Ishikawa (cell line): ENCODE data around the gene SYCP2L.

Experiments
- CREB1 ChIP-seq: IDR thresholded peaks from 2 replicates; pipeline ENCODE4 v1.6.1; 2012; ENCODE audit warnings: low read depth
- NFIC ChIP-seq: IDR thresholded peaks from 2 replicates; pipeline ENCODE4 v1.6.1; 2012

GRCh38 chr6:10961837-10962236 is 75.0 kb downstream of the SYCP2L start:
- no peak for TF ChIP-seq NFIC
- TF ChIP-seq CREB1, result no peak
